Stimulated activated CD8-positive, alpha-beta memory T cell treated with anti-CD3 and anti-CD28 coated beads, Interleukin-7, amount 100 ng/mL, for 1 hour (primary cell): ENCODE measurements around the gene ZNF630.
"Not testable (repeated sequence)": the region's sequence is repeated elsewhere in the genome, so short reads cannot be mapped to it uniquely, and the experiment has no call there.

Experiments
- DNase-seq, 2 donors: peaks; one replicate each; pipeline ENCODE4 v3.0.0-alpha.2; 2020; ENCODE audit warnings: low read depth in 2 of 2

The ZNF630 gene

DNA sequence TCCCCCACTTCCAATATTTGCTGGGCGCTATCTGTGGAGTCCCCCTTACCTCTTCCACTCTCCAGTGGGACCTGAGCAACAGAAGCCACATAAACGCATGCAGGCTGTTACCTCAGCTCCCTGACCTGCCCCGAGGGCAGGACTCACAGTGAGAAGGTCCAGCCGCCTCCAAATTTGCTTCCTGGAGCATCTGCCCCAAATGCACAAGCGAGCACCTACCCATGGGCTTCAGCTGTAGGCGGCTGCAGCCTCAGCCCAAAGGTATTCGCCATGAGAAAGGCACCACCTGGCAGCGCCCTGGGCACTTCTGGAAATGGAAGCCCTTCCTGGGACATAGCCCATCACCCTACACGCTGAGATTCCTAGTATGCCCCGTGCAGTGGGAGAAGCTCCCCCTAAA lies 41.2 kb downstream of the ZNF630 start:
- DNase-seq: no peak

- no peak for DNase-seq
Measured at GRCh38 chrX:48028091-48028490, 43.3 kb downstream of the ZNF630 start.

GRCh38 chrX:48027545-48027944 lies 43.9 kb downstream of the ZNF630 start:
- not testable (repeated sequence) for DNase-seq

- no peak for DNase-seq
Measured at GRCh38 chrX:48025561-48025960, 45.9 kb downstream of the ZNF630 start.

DNA sequence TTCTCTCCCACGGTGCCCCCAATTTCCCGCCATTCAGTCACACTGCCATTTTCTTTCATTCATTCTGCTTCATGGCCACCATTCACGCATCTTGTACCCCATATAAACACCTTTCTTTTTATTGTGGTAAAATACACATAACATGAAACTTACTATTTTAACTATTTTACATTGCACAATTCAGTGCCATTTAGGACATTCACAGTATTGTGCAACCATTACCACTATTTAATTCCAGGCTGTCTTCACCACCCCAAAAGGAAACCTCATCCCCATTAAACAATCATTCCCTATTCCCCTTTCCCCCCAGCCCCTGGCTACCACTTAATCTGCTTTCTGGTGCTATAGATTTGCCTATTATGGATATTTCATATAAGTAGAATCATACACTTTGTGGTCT lies 48.7 kb downstream of the ZNF630 start:
- no peak for DNase-seq

DNA sequence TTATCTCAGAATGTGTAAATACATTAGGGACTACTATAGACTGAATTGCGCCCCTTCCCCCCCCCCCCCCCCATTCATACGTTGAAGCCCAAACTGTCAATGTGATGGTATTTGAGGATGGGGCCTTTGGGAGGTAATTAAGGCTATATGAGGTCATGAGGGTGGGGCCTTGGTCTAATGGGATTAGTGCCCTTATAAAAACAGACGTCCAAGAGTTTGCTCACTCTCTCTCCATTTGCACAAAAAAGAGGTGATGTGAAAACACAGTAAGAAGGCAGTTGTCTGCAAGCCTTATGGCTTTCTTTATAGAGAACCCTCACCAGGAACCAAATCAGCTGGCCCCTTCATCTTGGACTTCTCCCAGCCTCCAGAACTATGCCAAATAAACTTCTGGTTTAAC lies 49.3 kb downstream of the ZNF630 start:
- no peak for DNase-seq

GRCh38 chrX:48021026-48021900 lies 50.2 kb downstream of the ZNF630 start:
- peak; percentile 30 to 55 for DNase-seq

DNA sequence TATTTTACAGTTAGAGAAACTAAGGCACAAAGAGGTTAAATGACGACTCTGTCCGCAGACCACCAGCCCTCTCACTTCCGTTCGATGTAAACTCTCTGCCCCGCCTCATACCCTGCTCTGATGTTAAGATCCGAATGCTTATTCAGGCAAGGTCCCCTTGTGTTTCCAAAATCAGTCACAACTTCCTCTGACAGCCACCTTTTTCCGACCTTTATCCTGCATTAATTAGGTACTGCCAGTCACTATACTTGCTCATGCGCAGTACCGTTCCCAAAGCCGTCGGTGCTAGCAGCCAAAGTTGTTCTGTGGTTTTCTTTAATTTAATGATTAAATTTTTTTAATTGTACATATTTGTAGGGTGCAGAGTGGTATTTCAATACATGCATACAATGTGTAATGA lies 51.0 kb downstream of the ZNF630 start:
- not testable (repeated sequence) for DNase-seq

DNA sequence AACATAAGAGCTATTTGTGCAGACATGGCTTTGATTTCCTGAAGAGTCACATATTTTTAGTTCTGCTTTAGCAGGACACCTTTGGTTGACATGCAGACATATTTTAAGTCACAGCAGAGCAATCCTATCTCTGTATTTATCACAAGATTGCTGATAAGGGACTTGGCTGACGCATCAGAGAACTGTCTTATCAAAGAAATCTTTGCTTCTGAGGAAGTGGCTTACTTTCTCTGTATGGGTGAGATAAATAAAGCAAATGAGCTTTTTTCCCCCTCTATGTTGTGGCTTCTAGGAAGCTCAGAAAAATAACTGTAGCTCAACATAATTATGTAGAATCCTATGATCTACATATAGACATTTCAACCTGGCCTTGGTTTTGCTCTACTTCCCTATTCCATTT lies 51.5 kb downstream of the ZNF630 start:
- DNase-seq: not testable (repeated sequence)

DNA sequence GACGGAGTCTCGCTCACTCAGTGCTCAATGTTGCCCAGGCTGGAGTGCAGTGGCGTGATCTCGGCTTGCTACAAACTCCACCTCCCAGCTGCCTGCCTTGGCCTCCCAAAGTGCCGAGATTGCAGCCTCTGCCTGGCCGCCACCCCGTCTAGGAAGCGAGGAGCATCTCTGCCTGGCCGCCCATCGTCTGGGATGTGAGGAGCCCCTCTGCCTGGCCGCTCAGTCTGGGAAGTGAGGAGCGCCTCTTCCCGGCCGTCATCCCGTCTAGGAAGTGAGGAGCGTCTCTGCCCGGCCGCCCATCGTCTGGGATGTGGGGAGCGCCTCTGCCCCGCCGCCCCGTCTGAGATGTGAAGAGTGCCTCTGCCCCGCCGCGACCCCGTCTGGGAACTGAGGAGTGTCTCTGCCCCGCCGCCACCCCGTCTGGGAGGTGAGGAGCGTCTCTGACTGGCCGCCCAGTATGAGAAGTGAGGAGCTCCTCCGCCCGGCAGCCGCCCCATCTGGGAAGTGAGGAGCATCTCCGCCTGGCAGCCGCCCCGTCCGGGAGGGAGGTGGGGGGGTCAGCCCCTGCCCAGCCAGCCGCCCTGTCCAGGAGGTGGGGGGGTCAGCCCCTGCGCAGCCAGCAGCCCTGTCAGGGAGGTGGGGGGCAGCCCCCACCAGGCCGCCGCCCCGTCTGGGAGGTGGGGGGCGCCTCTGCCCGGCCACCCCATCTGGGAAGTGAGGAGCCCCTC lies 54.7 kb downstream of the ZNF630 start:
- DNase-seq: not testable (repeated sequence)

- not testable (repeated sequence) for DNase-seq
Measured at GRCh38 chrX:48009445-48009960, 61.9 kb downstream of the ZNF630 start.
